BLaER1 treated with 17β-estradiol and CSF1 and Interleukin-3, amounts not matched to agents 10 nM and 100 nM (cell line): ENCODE results near the gene CFAP69.
A peak's percentile ranks its signal among the peaks of the same experiment; 100 is the strongest.

Experiments
- H3K27ac ChIP-seq, 11 experiments: shearing (Covaris generic); formaldehyde crosslinking; 2 replicates each; pipeline ENCODE4 v1.8.1; 2022
- H3K27me3 ChIP-seq, 11 experiments: shearing (Covaris generic); formaldehyde crosslinking; 2 replicates each; pipeline ENCODE4 v1.8.1; 2022
- H3K36me3 ChIP-seq, 11 experiments: shearing (Covaris generic); formaldehyde crosslinking; 2 replicates each; pipeline ENCODE4 v1.8.1; 2022
- H3K4me1 ChIP-seq, 10 experiments: shearing (Covaris generic); formaldehyde crosslinking; 2 replicates each; pipeline ENCODE4 v1.8.1; 2022
- H3K4me2 ChIP-seq, 11 experiments: shearing (Covaris generic); formaldehyde crosslinking; 2 replicates each; pipeline ENCODE4 v1.8.1; 2022
- H3K4me3 ChIP-seq, 10 experiments: shearing (Covaris generic); formaldehyde crosslinking; 2 replicates each; pipeline ENCODE4 v1.8.1; 2022
- H3K9ac ChIP-seq, 11 experiments: shearing (Covaris generic); formaldehyde crosslinking; 2 replicates each; pipeline ENCODE4 v1.8.1; 2022
- H3K9me3 ChIP-seq, 11 experiments: shearing (Covaris generic); formaldehyde crosslinking; replicated peaks in 1 of 11; 2 replicates each; pipeline ENCODE4 v1.8.1; 2022
- H4K20me1 ChIP-seq, 11 experiments: shearing (Covaris generic); formaldehyde crosslinking; 2 replicates each; pipeline ENCODE4 v1.8.1; 2022
- Cebpa-rat ChIP-seq, 11 experiments: shearing (Covaris generic); IDR thresholded peaks; 2 replicates each; pipeline ENCODE4 v1.8.1; 2022

The CFAP69 gene

GRCh38 chr7:90212149-90212495 lies 32.9 kb upstream of the CFAP69 start:
- Histone ChIP-seq H3K4me3 (no peak overlapping the region), H3K9ac (no peak overlapping the region), H3K27me3 (no peaks in the 10 kb centered on the region), H4K20me1 (no peaks in the 10 kb centered on the region), H3K4me1 (peaks cover 0 to 8% (median 0%) of the 10 kb centered on the region in 10 experiments; a peak in 1 of 20 replicates), H3K27ac (no peak overlapping the region), H3K36me3 (no peaks in the 10 kb centered on the region), H3K9me3 (peaks cover 15 to 22% (median 17%) of the 10 kb centered on the region in 11 experiments), H3K4me2 (no peak overlapping the region)
- no peak for TF ChIP-seq Cebpa-rat (IDR thresholded peaks at IDR 0.05)

- Histone ChIP-seq H4K20me1 (no peaks in the 10 kb centered on the region), H3K9me3 (peaks cover 15 to 22% (median 17%) of the 10 kb centered on the region in 11 experiments), H3K27ac (no peak overlapping the region), H3K4me3 (no peak overlapping the region), H3K9ac (no peak overlapping the region), H3K4me1 (peaks cover 0 to 8% (median 0%) of the 10 kb centered on the region in 10 experiments; a peak in 1 of 20 replicates), H3K36me3 (no peaks in the 10 kb centered on the region), H3K27me3 (no peaks in the 10 kb centered on the region), H3K4me2 (no peak overlapping the region)
- no peak for TF ChIP-seq Cebpa-rat (IDR thresholded peaks at IDR 0.05)
These were observed 31.5 kb upstream of the CFAP69 start for GRCh38 chr7:90213521-90213920.

- TF ChIP-seq Cebpa-rat (IDR thresholded peaks at IDR 0.05): no peak
- no peaks in the 10 kb centered on the region for H3K36me3 ChIP-seq
- peaks cover 0 to 8% (median 0%) of the 10 kb centered on the region in 10 experiments; a peak in 1 of 20 replicates for H3K4me1 ChIP-seq
- H3K9ac ChIP-seq: no peak overlapping the region
- H3K4me3 ChIP-seq: no peak overlapping the region
- no peaks in the 10 kb centered on the region for H4K20me1 ChIP-seq
- peaks cover 11 to 14% (median 12%) of the 10 kb centered on the region in 11 experiments for H3K9me3 ChIP-seq
- H3K27me3 ChIP-seq: no peaks in the 10 kb centered on the region
- H3K27ac ChIP-seq: no peak overlapping the region
- H3K4me2 ChIP-seq: peak overlapping the region in 1 of 11 experiments; percentile 9; a peak in 1 of 22 replicates
These were observed 28.8 kb upstream of the CFAP69 start for GRCh38 chr7:90216080-90216674.

- peaks cover 5 to 8% (median 6%) of the 10 kb centered on the region in 11 experiments for H3K9me3 ChIP-seq
- no peaks in the 10 kb centered on the region for H4K20me1 ChIP-seq
- H3K9ac ChIP-seq: no peak overlapping the region
- no peak for TF ChIP-seq Cebpa-rat (IDR thresholded peaks at IDR 0.05)
- peak overlapping the region in 1 of 11 experiments; percentile 9; a peak in 1 of 22 replicates for H3K4me2 ChIP-seq
- peaks cover 0 to 8% (median 0%) of the 10 kb centered on the region in 10 experiments; a peak in 1 of 20 replicates for H3K4me1 ChIP-seq
- H3K36me3 ChIP-seq: no peaks in the 10 kb centered on the region
- no peaks in the 10 kb centered on the region for H3K27me3 ChIP-seq
- no peak overlapping the region for H3K4me3 ChIP-seq
- no peak overlapping the region for H3K27ac ChIP-seq
These were observed 28.2 kb upstream of the CFAP69 start for GRCh38 chr7:90216771-90217170.

GRCh38 chr7:90222390-90222789 lies 22.6 kb upstream of the CFAP69 start:
- Histone ChIP-seq H3K4me2 (no peak overlapping the region), H3K4me1 (no peaks in the 10 kb centered on the region), H3K4me3 (no peak overlapping the region), H3K27me3 (no peaks in the 10 kb centered on the region), H3K27ac (no peak overlapping the region), H3K9me3 (no peaks in the 10 kb centered on the region), H3K36me3 (no peaks in the 10 kb centered on the region), H3K9ac (no peak overlapping the region), H4K20me1 (no peaks in the 10 kb centered on the region)
- TF ChIP-seq Cebpa-rat (IDR thresholded peaks at IDR 0.05): no peak

GRCh38 chr7:90222811-90223725 lies 21.9 kb upstream of the CFAP69 start:
- TF ChIP-seq Cebpa-rat (IDR thresholded peaks at IDR 0.05): no peak
- no peak overlapping the region for H3K27ac ChIP-seq
- H3K4me3 ChIP-seq: no peak overlapping the region
- H3K9ac ChIP-seq: no peak overlapping the region
- H3K36me3 ChIP-seq: no peaks in the 10 kb centered on the region
- no peak overlapping the region for H3K4me2 ChIP-seq
- H4K20me1 ChIP-seq: no peaks in the 10 kb centered on the region
- no peaks in the 10 kb centered on the region for H3K9me3 ChIP-seq
- H3K4me1 ChIP-seq: no peaks in the 10 kb centered on the region
- H3K27me3 ChIP-seq: no peaks in the 10 kb centered on the region

GRCh38 chr7:90224195-90224594 lies 20.8 kb upstream of the CFAP69 start:
- Histone ChIP-seq H4K20me1 (no peaks in the 10 kb centered on the region), H3K4me3 (no peak overlapping the region), H3K36me3 (no peaks in the 10 kb centered on the region), H3K27me3 (no peaks in the 10 kb centered on the region), H3K27ac (no peak overlapping the region), H3K9ac (no peak overlapping the region), H3K4me2 (no peak overlapping the region), H3K9me3 (no peaks in the 10 kb centered on the region), H3K4me1 (no peaks in the 10 kb centered on the region)
- no peak for TF ChIP-seq Cebpa-rat (IDR thresholded peaks at IDR 0.05)

GRCh38 chr7:90225181-90225580 lies 19.8 kb upstream of the CFAP69 start:
- no peak overlapping the region for H3K4me3 ChIP-seq
- H3K9ac ChIP-seq: no peak overlapping the region
- no peaks in the 10 kb centered on the region for H3K36me3 ChIP-seq
- no peak overlapping the region for H3K4me2 ChIP-seq
- H3K9me3 ChIP-seq: no peaks in the 10 kb centered on the region
- no peak overlapping the region for H3K27ac ChIP-seq
- no peaks in the 10 kb centered on the region for H4K20me1 ChIP-seq
- H3K27me3 ChIP-seq: no peaks in the 10 kb centered on the region
- H3K4me1 ChIP-seq: no peaks in the 10 kb centered on the region
- no peak for TF ChIP-seq Cebpa-rat (IDR thresholded peaks at IDR 0.05)

GRCh38 chr7:90225601-90226000 lies 19.4 kb upstream of the CFAP69 start:
- Histone ChIP-seq H3K4me2 (no peak overlapping the region), H4K20me1 (no peaks in the 10 kb centered on the region), H3K27ac (no peak overlapping the region), H3K9me3 (no peaks in the 10 kb centered on the region), H3K36me3 (no peaks in the 10 kb centered on the region), H3K27me3 (no peaks in the 10 kb centered on the region), H3K4me3 (no peak overlapping the region), H3K4me1 (no peaks in the 10 kb centered on the region), H3K9ac (no peak overlapping the region)
- no peak for TF ChIP-seq Cebpa-rat (IDR thresholded peaks at IDR 0.05)
